ENCODE results near the gene PP2D1.

DNA sequence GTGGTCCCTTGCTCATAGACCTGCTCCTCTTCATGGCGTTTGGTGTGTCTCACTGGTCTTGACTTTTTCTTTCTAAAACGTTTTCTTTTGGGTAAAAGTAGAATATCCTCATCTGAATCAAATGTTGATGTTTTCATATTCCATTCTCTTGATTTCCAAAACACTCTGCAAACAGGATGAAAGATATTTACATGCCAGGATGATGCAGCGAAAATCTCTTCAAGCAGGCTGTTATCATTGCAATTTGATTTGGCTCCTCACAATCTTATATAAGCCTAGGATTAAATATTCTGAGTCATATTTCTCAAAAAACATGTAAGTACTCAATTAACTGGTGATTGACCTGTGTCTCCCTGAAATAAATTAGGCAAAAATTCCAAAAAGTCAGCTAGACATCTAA lies 10.1 kb downstream of the PP2D1 start:
- TF ChIP-seq, protein P1, sequence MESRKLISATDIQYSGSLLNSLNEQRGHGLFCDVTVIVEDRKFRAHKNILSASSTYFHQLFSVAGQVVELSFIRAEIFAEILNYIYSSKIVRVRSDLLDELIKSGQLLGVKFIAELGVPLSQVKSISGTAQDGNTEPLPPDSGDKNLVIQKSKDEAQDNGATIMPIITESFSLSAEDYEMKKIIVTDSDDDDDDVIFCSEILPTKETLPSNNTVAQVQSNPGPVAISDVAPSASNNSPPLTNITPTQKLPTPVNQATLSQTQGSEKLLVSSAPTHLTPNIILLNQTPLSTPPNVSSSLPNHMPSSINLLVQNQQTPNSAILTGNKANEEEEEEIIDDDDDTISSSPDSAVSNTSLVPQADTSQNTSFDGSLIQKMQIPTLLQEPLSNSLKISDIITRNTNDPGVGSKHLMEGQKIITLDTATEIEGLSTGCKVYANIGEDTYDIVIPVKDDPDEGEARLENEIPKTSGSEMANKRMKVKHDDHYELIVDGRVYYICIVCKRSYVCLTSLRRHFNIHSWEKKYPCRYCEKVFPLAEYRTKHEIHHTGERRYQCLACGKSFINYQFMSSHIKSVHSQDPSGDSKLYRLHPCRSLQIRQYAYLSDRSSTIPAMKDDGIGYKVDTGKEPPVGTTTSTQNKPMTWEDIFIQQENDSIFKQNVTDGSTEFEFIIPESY (IDR thresholded peaks at IDR 0.05; ENCODE audit: borderline replicate concordance, low read depth): no peak
- TF ChIP-seq CHD2 (IDR thresholded peaks at IDR 0.05; ENCODE audit: low read length, partially characterized antibody) (no peak), RXRA (IDR thresholded peaks at IDR 0.05; ENCODE audit: borderline replicate concordance, low read depth) (no peak)
- TF ChIP-seq, protein P2, sequence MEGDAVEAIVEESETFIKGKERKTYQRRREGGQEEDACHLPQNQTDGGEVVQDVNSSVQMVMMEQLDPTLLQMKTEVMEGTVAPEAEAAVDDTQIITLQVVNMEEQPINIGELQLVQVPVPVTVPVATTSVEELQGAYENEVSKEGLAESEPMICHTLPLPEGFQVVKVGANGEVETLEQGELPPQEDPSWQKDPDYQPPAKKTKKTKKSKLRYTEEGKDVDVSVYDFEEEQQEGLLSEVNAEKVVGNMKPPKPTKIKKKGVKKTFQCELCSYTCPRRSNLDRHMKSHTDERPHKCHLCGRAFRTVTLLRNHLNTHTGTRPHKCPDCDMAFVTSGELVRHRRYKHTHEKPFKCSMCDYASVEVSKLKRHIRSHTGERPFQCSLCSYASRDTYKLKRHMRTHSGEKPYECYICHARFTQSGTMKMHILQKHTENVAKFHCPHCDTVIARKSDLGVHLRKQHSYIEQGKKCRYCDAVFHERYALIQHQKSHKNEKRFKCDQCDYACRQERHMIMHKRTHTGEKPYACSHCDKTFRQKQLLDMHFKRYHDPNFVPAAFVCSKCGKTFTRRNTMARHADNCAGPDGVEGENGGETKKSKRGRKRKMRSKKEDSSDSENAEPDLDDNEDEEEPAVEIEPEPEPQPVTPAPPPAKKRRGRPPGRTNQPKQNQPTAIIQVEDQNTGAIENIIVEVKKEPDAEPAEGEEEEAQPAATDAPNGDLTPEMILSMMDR (IDR thresholded peaks at IDR 0.05): no peak
